Posterior cingulate gyrus (tissue), 11 donors: ENCODE results near the gene TMEM213.

ENCODE experiments used
- DNase-seq, 10 donors: peaks; one replicate each; pipeline versions ENCODE4 v3.0.0 to v3.0.0-alpha.2; 2020 to 2021; ENCODE audit warnings: mixed read lengths in 3 of 10
- intact Hi-C: fragments of 100-400 bp; cut with DNase I; formaldehyde crosslinking; loops from one replicate; pipeline ENCODE4 v1.15.1; 2023

The TMEM213 gene, protein sequence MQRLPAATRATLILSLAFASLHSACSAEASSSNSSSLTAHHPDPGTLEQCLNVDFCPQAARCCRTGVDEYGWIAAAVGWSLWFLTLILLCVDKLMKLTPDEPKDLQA

DNA sequence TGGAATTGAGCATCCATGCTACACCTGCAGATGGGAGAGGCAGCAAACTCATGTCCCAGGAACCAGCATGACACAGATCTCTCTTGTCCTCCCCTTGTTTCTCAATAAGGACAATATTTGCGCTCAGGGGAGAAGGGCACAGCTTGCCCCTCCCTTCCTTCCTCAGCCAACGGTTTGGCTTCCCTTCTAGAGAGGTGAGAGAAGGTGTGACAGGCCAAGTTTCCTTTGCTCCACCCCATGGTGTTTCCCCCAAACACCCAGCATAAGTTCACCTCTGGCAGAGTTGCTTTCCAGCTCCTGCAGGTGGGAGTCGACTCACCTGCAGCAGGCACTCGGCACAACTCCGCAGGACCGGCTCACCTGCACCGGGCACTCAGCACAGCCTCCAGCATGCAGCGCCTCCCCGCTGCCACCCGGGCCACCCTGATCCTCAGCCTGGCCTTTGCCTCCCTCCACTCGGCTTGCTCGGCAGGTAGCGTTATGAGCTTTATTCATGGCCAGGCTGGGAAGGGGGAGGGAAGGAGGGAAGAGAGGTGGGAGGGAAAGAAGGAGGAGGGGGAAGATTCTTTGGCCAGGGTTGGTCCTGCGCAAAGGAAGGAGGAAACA, at the start of gene TMEM213, which contains the start of gene ATP6V0A4:
Gene TMEM213 (plus strand): TSS at position 280 of the 606 bp plus-strand sequence. CDS start 111 bp downstream, at position 391.
Gene ATP6V0A4 (minus strand): TSS at position 482 of the 606 bp plus-strand sequence. CDS start 26,949 bp downstream, outside the sequence.
- intact Hi-C loops = no loop called here
- peak in 1 of 10 donors; percentile 72 for DNase-seq

DNA sequence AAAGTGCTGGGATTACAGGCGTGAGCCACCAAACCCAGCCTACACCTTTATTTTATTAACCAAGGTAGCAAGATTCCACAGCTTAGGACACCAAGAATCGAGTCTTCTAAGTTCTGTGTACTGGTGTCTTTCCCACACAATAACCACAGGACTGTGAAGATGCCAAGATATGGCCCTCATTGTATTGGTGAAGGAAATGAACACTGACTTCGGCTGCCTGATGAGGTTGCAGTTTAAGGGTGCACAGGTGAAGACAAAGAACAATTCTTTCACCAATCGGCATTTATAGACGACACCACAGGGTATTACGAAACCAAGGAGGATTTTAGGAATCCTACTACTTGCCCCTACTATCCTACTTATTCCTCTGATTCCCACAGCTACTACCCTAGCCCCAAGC, 49.1 kb upstream of the TMEM213 start:
- intact Hi-C loops = no loop called here
- no peak for DNase-seq

DNA sequence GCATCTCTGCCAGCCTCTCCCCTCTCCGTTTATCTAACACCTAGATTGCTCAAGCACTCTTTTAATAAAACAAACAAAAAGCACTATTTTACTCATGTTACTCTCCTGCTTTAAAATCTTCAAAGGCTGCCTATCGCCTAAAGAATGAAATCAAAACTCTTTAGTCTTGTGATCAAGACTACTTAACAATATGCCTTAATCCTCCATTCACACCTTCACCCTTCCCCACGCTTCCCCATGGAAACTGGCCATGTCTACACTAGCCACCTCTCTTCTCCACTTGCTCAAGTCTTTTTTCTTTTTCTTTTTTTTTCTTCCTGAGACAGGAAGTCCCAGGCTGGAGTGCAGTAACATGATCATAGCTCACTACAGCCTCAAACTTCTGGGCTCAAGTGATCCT, 47.8 kb upstream of the TMEM213 start:
- no peak for DNase-seq
- intact Hi-C loops = no loop called here

DNA sequence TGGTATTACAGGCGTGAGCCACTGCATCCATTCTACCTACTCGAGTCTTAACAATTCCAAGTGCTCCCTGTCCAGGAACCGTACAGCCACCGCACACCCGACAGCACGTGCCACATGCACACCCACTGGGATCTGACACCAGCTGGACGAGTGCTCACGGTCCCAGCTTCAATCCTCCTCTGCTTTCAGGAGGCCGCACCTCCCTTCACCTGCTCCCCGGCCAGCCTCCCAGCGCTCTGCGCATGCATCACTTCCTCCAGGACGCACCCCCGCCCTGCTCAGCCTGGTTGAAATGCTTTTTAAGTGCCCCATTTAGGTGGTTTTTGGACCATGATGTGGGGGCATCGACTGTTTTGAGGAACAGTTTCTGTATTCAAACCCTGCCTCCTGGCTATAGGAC, 47.3 kb upstream of the TMEM213 start:
- no peak for DNase-seq
- intact Hi-C loops = no loop called here

DNA sequence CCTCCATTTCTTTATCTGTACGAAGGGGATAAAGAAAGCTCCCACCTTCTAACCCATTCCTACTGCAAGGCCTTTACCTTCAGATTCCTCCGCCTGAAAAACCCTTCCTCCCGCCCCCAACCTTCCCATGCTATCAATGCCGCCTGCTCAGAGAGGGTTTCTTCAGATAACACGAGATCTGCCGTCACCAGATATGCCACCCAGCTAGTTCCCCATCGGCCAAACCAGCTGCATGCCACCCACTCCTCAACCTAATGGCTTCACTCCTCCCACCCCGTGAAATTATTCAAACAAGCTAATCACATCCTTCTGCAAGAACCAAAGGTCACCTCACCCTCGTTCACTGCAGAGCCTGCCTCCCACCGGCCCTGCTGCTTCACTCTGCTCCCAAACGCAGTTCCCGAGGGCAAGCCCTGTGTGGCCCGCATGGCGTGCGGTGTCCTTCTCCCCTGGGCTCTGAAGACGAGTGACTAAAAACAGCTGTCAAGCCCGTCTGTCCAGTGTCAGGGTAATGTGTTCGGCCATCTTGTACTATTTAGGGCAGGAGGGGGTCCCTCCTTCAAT, 46.8 kb upstream of the TMEM213 start:
- intact Hi-C loops = no loop called here
- no peak for DNase-seq

DNA sequence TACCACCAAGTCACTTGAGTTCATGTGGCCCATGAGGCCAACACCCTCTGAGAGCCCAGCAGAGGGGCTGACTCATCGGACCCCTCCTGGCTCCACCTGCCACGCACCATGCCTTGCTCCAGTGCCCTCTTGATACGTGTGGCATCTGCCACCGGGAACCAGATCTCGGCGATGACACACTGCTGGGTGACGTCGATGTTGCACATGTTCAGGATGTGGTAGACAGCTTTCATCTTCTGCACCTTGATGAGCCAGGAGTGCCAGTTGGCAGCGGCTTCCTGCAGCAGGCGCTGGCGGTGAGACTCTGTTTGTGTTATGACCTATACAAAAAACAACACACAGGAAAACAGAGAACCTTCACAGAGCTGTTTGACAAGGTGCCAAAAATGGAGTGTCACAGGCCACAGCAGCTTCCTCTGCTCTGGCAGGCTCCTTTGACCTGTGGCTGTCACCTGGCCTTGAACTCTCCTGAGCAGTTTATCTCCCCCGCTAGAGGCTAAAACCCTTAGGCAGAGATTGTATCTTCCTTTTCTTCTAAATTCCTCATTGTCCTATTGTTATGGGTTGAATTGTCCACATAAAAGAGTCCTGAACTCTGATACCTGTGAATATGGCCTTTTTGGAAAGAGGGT, 45.2 kb upstream of the TMEM213 start:
- DNase-seq = no peak
- intact Hi-C loops = no loop called here

DNA sequence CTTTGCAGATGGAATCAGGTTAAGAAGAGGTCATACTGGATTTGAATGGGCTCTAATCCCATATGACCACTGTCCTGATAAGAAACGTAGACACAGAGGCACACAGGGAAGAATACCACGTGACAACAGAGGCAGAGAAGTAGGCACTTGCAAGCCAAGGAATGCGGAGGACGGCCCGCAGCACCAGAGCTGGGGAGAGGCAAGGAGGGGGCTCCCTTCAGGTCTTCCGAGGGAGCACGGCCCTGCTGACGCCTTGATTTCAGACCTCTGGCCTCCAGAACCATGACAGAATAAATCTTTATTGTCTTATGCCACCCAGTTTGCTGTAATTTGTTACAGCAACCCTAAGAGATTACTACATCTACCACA, 44.7 kb upstream of the TMEM213 start:
- intact Hi-C loops = no loop called here
- DNase-seq = no peak

DNA sequence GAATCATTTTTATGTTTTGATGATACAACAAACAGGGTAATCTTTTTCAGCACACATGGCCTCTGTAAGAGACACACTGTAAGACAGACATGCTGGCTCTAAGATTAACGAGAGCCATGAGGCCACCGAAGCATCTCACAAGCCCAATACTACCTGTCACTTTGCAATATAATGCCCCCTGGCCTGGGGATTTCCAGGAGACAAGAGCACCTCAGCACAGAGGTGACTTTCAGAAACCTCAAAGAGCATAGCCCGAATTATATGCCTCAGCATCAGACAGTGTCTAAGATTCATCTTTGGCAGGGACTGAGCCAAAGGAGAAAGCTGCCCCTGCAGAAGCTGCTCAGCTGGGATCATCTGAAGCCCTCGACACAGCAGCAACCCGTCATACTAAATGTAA, 44.2 kb upstream of the TMEM213 start:
- DNase-seq = no peak
- intact Hi-C loops = no loop called here

DNA sequence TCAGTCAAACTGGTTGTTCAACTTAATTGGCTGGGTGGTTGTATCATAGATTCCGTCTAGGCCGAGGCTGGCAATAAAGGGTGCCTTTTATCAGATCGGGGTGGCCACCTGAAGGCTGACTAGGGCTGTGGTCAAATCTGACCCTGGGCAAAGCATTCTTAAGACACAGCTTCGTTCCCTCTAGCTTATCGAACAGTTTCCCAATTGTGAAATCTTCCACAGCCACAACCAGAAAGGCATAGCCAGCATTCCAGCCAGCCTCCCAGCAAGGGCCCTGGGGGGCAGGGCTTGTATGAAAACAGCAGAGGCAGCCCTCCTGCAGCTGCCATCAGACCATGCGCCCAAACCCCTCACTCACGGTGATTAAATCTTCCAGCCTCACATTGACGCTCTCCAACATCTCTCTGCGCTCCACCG, 42.5 kb upstream of the TMEM213 start:
- intact Hi-C loops = no loop called here
- DNase-seq = no peak

DNA sequence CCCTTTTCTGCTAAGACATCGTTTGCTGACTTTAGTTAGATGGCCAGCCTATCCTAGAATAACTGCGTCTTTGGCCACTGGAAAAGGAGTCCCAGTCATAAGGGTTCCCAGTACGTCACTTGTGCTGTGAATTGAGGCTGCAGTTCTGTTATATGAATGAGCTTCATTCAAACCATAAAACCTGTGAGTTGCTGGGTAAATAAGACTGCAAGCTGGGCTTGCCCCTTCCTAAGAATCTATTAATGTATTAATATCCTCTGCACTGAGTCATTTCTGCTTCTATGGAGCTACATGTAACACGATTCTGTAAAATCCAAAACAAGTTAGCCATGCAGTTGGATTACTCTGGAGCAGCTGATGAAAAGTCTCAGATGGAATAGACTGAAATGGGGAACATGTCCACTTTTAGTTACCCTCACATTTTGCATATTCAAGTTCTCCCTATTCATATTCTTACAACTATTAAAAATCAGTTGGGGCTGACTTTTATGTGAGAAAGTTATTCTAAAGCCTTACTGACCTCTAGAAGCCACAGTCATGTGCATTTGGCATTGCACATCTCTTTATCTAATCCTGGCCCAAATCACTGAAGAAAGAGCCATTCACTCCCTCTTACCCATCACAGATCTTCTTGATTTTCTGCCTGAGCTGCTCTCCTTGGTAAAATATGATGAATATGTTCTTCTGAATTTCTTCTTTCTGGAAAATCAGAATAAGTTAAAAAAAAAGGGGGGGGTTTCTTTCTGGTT, 41.8 kb upstream of the TMEM213 start:
- DNase-seq = no peak
- intact Hi-C loops = no loop called here

DNA sequence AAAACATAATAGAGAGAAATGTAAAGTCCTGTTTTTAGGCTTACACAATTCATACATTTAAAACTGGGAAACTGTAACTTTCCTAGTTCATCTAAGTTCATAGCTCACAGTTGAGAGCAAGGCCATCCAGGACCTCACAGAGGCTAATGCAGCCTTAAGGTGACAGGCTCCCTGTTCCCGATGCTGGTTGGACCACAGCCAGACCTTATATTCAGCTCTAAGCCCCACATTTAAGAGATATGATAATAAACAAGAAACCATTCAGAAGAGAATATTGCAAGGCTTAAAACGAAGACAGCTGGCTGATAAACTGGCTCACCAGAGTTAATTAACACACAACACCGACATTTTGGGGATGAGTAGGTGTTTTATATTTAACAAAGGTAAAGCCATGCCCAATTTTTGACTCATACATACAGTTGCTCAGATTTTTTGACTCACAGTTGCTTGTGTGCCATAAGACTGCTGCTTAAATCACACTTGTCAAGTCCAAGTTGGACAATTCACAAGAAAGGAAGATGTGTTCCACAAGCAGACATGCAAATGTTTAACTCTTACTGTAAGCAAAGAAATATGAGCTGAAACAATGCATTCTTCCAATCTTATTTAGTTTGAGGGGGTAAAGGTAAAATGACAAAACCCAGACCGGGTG, 41.1 kb upstream of the TMEM213 start:
- intact Hi-C loops = no loop called here
- no peak for DNase-seq

DNA sequence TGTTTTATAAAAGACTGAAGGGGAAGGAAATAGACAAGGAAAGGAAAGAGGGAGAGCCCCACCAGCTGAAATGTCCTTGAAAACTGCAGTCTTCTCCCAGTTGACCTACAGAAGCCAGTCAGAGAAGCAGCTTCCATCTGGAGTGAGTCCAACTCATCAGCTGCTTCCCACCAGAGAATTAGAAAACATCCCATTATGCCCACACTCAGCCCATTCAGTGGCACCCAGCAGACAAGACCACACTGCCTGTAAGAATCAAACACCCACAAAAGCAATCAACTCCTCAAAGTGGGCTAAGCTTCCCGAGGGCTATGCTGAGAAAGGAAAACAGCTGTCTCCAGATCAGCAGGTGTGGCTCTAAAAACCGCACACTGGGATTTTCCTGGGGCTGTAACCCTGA, 29.6 kb upstream of the TMEM213 start:
- DNase-seq = no peak
- intact Hi-C loops = no loop called here

DNA sequence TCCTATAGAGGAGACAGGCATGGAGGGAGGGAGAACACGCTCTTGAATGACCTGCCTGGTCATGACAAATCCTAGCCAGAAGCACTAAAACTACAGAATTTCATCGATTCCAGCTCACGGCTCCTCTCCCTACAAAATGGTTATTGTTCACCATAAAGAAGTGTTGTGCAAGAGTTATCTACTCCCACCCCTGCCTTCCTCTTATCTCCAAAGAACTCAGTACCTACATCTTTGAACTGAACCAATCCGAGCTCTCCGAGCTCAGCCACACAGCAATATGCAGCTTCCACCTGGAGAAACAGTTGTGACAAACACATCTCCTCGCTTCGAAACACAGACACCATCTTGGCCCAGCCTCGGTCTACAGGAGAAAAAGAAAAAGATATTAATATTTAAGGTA, 26.9 kb upstream of the TMEM213 start:
- intact Hi-C loops = no loop called here
- no peak for DNase-seq

DNA sequence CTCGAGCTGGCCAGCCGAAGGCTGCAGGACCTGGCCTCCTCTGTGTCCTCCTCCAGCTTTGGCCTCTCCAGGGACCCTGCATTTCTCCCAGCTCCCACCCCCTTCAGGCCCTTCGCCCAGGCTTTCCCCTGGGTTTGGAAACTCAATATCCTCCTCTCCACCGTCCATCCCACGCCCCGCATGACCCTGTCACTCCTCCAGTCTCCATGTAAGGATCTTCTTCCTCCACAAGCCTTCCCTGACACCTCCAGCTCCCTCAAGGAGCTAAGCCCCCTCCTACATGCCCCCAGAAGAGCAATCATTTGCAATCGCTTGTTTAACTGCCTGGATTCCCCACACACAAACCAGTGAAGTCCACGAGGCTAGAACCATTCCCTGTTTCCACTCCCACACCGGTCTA, 24.6 kb upstream of the TMEM213 start:
- intact Hi-C loops = no loop called here
- DNase-seq = no peak

DNA sequence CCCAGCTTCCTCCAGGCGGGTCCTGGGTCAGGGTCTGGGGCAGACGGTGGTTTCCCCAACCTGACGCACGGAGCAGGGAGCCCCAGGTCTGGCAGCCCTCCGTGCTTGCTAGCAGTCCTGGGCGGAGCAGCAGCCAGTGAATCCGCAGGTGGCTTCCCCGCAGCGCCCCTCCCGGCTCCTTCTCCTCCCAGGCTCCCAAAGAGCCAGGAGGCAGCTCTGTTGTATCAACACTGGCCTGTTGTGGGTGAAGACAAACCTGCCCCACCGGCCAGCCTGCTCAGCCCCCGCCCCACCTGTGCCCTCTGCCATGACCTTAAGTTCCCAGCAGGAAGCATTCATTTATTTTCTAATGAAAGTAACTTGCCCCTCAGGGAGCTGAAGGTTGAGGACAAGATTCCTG, 24.0 kb upstream of the TMEM213 start:
- intact Hi-C loops = no loop called here
- DNase-seq = no peak

DNA sequence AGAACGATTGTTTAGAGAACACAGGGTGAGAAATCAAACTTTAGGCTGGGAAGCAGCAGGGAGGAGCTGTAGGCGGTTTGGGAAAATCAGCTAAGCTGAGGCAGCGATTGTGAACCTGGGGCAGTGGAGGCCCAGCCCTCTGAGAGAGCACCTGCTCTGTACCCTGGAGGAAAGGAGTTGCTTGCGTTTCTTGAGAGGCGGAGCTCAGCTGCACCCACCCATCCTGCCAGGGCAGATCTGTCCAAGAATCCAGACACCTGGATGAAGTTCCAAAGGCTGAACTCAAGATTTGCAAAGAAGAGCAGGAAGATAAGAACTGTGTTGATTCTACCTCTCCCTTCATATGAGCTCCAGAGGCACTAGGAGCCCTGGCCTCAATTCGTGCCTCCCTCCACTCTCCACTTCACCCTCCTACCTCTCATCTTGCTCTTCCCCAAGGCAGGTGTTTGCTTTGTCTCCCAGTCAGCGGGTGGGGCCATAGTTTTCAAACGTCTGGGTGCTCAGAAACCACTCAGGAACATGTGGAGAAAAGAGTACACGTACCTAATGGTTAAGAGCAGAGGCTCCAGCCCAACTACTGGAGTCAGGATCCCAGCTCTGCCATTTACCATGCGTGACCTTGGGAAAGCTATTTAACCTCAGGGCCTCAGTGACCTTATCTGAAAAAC, 21.5 kb upstream of the TMEM213 start:
- intact Hi-C loops = no loop called here
- DNase-seq = no peak

DNA sequence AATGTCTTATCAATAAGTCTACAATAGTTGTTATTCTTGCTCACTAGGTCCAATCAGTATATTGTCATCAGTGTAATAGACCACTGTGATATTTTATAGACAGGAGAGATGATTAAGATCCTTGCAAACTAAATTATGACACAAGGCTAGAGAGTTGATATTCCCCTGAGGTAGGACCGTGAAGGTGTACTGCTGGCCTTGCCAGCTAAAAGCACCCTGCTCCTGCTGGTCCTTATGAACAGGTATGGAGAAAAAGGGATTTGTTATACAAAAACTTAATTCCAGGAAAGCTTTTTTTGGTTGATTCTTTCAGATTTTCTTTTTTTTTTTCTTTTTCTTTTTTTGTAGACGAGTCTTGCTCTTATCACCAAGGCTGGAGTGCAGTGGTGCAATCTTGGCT, 16.8 kb upstream of the TMEM213 start:
- intact Hi-C loops = no loop called here
- DNase-seq = no peak

DNA sequence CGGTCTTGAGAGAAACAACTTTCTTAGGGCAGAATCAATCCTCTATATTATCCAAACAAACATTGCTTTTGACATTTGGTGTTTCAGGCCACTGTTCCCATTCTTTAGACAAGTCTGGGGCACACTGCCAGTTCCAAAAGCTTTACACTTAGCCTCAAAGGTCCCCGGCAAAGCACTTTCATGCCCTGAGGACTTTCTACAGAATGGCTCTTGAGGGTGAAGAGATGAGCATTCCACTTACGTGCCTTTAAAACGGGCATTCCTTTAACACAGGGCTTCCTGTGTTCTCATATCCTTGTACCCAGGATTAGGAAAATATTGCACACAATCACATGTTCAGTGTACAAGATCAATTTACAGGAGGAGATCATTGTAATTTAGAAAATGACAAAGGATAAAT, 13.1 kb upstream of the TMEM213 start:
- intact Hi-C loops = no loop called here
- DNase-seq = no peak

DNA sequence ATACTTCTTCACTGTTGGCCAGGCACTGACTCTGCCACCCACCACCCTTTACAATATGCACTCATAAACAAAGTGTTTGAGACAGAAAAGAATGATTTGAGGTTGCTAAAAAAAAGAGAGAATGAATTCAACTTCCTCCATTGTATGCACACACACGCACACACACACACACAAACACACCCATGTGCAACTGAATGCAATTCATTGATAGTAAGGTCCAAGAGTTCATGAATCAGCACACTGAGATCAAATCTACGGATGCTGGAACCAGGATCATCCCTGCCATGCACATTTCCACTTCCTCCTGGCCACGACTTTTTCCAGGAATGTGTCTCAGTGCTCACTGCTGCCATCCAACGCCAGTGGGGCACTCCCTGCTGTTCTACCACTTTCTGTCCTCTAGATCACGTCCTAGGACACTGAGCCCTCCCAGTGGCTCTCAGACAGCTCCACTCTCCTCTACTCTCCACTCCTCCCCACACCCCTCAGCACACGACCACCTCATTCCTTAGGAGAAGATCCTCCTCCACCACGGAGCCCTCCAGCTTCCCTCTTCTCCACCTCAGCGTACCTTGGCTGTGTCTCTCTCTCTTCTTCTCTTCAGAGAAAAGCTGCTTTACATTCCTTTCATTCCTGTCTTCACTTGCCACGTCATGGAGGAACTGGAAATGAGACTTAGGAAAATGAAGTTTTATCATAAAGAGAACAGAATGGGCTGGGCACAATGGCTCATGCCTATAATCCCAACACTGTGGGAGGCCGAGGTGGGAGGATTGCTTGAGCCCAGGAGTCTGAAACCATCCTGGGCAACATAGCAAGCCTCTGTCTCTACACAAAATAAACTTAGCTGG, 12.0 kb upstream of the TMEM213 start:
- peak in 1 of 10 donors; percentile 9 for DNase-seq
- intact Hi-C loops = no loop called here
